G401 (cell line): ENCODE measurements around the gene CPED1. TPM values are rescaled to one million over a fixed set of nuclear protein-coding genes. Genes with fewer than 3 reads are reported as not detected.
"Not testable (repeated sequence)": the region's sequence is repeated elsewhere in the genome, so short reads cannot be mapped to it uniquely, and the experiment has no call there.

Experiments used
- DNase-seq: peaks from one replicate; pipeline ENCODE4 v3.0.0-alpha.2; 2015; ENCODE audit warnings: low spot score
- in situ Hi-C: cut with HindIII; loops from 2 replicates; pipeline ENCODE4 v1.10.0; 2016; ENCODE audit warnings: low sequenced_read_pairs, mixed read lengths
- total RNA-seq: library from RNA; depleted of rRNA; stranded (reverse); fragments of >200 nt; shearing (Covaris generic); gene quantifications from 2 replicates; pipeline ENCODE4 v1.2.3, GENCODE V29; 2014

Gene CPED1
- total RNA-seq, 1 experiment from 2014 or later = 30.7 TPM

DNA sequence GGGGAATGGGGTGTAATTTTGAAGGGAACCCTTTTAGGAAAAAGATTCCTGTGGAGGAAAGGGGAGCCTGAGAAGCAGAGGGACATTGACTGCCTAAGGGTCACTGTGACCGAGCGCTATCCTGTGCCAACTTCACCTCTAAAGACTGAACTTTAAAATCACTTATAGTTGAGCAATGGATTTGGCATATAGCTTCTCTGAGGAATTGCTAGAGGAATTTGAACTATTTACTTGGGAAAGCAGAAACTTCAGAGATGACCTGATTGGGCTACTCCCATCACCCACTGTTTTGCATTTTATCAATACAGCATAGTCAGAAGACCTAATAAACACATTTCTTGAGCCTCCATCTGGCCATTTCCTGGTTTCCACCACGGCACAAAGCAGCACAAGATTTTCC is 316.6 kb downstream of the CPED1 start:
- DNase-seq = no peak
- in situ Hi-C loops = no loop called here

DNA sequence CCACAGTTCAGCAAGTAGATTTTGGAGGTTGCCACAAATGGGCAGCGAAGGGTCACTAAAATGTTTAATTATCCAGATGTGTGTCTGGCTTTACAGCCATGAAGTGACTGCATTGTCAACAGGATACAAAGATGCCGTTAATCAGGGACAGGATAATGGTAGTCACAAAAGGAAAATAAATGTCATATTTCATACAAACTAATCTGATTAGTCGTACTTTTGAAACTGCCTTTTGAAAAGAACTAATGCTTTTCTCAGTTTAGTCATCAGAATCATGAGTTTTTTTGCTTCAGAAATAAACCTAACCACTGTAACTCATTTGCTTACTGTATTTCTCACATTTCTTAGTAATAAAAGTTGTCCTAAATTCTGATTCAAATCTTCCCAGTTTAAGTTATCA is 318.1 kb downstream of the CPED1 start:
- in situ Hi-C loops = no loop called here
- no peak for DNase-seq

- DNase-seq = no peak
- in situ Hi-C loops = no loop called here
Observed at GRCh38 chr7:121307021-121307574, 318.6 kb downstream of the CPED1 start.

- no peak for DNase-seq
- in situ Hi-C loops = no loop called here
Observed at GRCh38 chr7:121313220-121313792, 324.8 kb downstream of the CPED1 start.

DNA sequence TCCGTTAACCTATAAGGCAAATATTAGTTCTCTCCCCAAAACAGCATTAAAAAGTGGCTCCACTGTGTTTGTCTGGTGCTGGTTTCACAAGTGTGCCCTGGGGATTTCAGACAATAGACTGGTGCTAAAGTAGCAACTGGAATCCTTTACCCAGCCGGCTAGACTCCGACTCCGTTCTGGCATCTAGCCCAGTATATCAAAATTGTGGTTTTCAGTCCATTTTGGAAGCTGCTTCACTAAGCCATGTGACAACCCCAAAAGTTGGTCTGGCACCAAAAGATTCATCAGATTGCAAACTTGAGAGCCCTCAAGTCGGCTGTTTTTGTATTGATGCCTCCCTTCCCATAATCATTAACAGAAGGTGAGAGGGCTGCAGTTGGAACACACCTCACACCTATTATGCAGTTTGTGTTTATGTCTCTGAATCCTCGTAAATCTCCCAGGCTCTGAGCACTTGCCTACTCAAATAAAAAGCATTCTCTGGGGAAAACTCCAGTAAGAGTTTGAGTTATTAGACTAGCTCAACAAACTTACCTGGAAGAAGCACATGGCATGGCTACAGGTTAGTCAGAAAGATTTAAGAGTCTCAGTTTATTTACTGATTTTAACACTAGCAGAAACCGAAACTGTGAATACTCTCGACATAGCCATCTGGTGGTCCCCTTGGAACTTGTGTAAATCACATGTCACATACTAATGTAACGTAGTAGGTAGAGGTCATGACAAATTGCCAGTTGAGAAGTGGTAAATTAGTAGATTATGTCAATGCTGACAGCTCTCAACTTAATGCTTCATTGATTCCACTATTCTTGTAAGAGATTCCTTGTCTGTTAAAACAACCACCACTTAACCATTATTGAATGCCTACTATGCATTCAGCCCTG is 325.5 kb downstream of the CPED1 start:
- DNase-seq = no peak
- in situ Hi-C loops = no loop called here

DNA sequence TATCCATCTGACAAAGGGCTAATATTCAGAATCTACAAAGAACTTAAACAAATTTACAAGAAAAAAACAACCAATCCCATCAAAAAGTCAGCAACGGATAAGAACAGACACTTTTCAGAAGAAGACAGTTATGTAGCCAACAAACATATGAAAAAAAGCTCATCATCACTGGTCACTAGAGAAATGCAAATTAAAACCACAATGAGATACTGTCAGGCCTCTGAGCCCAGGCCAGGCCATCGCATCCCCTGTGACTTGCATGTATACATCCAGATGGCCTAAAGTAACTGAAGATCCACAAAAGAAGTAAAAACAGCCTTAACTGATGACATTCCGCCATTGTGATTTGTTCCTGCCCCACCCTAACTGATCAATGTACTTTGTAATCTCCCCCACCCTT is 326.7 kb downstream of the CPED1 start:
- DNase-seq, in situ Hi-C loops: not testable (repeated sequence)

DNA sequence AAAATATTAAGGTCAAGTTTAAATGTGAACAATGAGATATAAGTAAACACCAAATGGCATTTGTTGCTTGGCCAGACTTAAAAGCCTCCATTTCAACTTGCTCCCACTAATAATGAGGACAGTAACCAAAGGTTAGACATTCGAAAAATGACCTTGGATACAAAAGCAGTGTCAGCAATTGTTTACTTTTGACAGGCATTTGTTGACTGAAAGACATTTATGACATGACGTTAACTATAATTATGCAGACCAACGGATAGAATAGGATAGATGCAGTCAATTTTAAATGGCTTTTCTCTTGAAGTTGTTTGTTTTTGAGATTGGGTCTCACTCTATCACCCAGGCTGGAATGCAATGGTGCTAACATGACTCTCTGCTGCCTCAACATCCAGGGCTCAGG is 333.9 kb downstream of the CPED1 start:
- no peak for DNase-seq
- in situ Hi-C loops = no loop called here

- in situ Hi-C loops = no loop called here
- DNase-seq = no peak
Observed at GRCh38 chr7:121323515-121324302, 335.2 kb downstream of the CPED1 start.

GRCh38 chr7:121327671-121328070 is 339.2 kb downstream of the CPED1 start:
- in situ Hi-C loops = no loop called here
- DNase-seq = no peak

DNA sequence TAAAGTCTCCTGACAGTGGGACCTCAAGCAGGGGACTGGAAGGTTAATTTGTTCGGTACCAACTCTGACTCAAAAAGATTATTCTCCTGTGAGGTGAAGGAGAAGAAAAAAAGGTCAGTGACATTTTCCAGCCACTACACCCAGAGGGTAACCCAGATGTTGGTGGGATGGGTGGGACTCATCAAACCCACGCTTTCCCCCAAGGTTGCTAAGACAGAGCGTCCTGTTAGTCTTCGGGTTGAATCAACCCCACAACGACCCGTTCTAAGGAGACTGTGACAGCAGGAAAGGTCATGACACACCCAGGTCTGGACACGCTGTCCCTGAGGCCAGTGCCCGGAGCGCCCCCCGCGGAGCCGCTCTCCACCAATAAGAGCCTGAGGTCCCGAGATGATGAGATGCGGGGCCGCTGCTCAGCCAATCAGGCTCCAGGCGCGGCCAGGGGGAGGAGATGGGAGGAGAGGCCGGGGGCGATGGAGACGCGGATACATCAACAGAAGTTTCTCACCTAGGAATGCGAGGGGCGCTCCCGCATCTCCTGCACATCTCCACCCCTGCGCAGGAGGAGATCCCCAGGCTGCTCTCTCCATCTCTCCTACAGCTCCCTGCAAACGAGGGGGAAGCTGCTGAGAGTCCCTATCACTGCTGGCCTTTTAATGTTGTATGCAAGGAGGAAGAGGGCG is 340.1 kb downstream of the CPED1 start, which contains the start of gene WNT16:
Gene WNT16, plus strand, starts transcription at position 493 of the 683 bp plus-strand sequence. CDS start 293 bp downstream, outside the sequence.
- DNase-seq = no peak

DNA sequence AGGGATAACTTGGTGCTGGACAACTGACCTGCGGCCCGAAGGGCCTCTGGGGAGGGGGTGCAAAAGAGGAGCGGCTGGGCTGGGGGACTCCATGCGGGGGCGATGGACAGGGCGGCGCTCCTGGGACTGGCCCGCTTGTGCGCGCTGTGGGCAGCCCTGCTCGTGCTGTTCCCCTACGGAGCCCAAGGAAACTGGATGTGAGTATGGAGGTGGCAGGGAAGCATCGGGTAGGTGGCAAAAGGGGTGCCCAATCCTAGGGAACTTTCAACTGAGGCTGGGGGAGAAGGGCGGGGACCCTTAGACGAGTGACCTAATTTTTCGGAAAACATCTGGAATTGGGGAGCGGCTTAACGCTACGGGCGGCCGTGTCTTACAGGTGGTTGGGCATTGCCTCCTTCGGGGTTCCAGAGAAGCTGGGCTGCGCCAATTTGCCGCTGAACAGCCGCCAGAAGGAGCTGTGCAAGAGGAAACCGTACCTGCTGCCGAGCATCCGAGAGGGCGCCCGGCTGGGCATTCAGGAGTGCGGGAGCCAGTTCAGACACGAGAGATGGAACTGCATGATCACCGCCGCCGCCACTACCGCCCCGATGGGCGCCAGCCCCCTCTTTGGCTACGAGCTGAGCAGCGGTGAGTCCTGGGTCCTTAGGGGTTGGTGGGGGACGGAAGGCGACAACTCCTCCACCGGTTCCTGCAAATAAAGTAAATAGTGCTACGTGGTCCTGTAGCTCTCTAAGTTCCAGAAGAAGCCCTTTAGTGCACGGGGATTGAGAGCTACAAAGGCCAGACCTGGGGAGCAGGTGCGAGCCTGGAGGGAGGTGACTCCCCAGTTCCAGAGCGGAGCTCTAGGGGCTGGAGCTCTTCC is 340.9 kb downstream of the CPED1 start:
- in situ Hi-C loops = no loop called here
- DNase-seq = peak; percentile 19

More for the DNA sequence above, 340.1 kb downstream of the CPED1 start, which contains the start of gene WNT16:
- in situ Hi-C loops = no loop called here

- in situ Hi-C loops = no loop called here
- DNase-seq = no peak
Observed at GRCh38 chr7:121330053-121330833, 341.7 kb downstream of the CPED1 start.

DNA sequence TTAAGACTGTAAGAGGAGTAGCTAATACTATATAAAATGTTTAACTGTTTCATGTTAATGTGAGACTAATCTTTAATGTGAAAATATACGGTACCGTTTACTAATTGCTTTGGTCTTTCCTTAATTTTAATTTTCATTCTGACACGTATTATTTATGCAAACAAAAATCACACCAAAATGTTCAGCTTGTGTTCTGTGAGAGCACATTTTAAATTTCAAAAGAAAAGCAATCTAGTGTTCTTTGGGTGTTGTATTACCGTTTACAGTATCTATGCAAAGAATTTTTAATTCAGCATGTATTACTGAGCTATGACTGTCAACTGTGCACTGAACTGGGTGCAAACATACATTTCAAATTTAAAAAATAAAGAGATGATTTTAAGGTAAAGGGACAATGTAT is 342.5 kb downstream of the CPED1 start:
- in situ Hi-C loops = no loop called here
- DNase-seq = no peak

- no peak for DNase-seq
- in situ Hi-C loops = no loop called here
Observed at GRCh38 chr7:121331574-121331973, 343.1 kb downstream of the CPED1 start.

GRCh38 chr7:121334376-121334775 is 345.9 kb downstream of the CPED1 start:
- in situ Hi-C loops = no loop called here
- no peak for DNase-seq

DNA sequence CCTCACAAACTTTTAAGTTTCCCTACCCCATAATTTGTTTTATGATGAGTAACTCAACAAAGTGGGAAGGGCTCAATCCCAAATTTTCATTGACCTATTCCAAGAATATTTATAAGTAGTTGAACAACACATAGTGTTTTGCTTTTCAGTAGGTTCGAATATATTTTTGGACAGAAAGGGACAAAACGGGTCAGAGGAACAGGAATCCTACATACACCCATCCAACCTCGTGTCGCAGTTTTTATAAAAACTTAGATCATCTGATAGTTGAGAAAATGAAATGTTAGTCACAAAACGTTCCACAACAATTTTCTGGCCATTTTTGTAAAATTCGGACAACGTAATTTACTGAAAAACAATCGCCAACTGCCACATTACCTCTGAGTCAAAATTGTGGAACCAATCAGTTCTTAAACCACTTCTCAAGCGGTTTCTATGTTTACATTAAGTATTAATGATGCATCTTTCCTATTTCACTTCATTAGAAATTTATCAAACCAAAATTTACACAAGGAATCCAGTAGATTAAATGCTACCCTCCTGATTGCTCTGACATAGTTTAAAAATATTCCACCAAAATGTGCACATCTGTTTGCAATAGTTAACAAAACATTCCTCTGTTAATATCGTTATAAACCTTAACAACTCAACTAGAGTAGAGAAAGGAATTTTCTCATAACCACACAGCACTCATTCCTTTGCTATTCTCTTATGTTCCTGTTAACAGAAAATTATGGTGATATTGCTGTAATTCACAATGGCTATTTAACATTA is 346.6 kb downstream of the CPED1 start:
- in situ Hi-C loops = no loop called here
- DNase-seq = no peak

GRCh38 chr7:121336579-121336978 is 348.1 kb downstream of the CPED1 start:
- DNase-seq = no peak
- in situ Hi-C loops = no loop called here
